ENCODE measurements around the gene ARMH4.

ARMH4 gene

GRCh38 chr14:58152014-58152857, at the start of gene ARMH4:
TSS of gene ARMH4 (minus strand) at chr14:58152213. CDS start at chr14:58139358, 12,855 bp downstream.
- DNase-seq = peak; percentile 85

- no peak for DNase-seq
Observed at GRCh38 chr14:58200846-58201245, 48.8 kb upstream of the ARMH4 start.

- no peak for DNase-seq
Observed at GRCh38 chr14:58200480-58200841, 48.4 kb upstream of the ARMH4 start.

- peak; percentile 86 for DNase-seq
Observed at GRCh38 chr14:58199726-58200479, 47.9 kb upstream of the ARMH4 start, which contains the start of gene ACTR10. TSS of gene ACTR10 (plus strand) at chr14:58200149. CDS start at chr14:58200218, 69 bp downstream.

GRCh38 chr14:58198086-58198485, 46.1 kb upstream of the ARMH4 start:
- DNase-seq = no peak

GRCh38 chr14:58196198-58196597, 44.2 kb upstream of the ARMH4 start:
- DNase-seq = no peak

- DNase-seq = no peak
Observed at GRCh38 chr14:58193542-58193941, 41.5 kb upstream of the ARMH4 start.

- no peak for DNase-seq
Observed at GRCh38 chr14:58191763-58192601, 40.0 kb upstream of the ARMH4 start.

- no peak for DNase-seq
Observed at GRCh38 chr14:58189176-58189575, 37.2 kb upstream of the ARMH4 start.

GRCh38 chr14:58177125-58177524, 25.1 kb upstream of the ARMH4 start:
- no peak for DNase-seq

GRCh38 chr14:58171090-58171489, 19.1 kb upstream of the ARMH4 start:
- peak; percentile 52 for DNase-seq

GRCh38 chr14:58167891-58168290, 15.9 kb upstream of the ARMH4 start:
- no peak for DNase-seq

GRCh38 chr14:58167057-58167456, 15.0 kb upstream of the ARMH4 start:
- DNase-seq = no peak

GRCh38 chr14:58166005-58166983, 14.3 kb upstream of the ARMH4 start:
- peak; percentile 35 for DNase-seq

- no peak for DNase-seq
Observed at GRCh38 chr14:58160561-58160960, 8.5 kb upstream of the ARMH4 start.

GRCh38 chr14:58151133-58152013, 640 bp downstream of the ARMH4 start:
- peak; percentile 44 for DNase-seq

GRCh38 chr14:58150243-58150805, 1.7 kb downstream of the ARMH4 start:
- peak; percentile 55 for DNase-seq

- no peak for DNase-seq
Observed at GRCh38 chr14:58149196-58149595, 2.8 kb downstream of the ARMH4 start.

GRCh38 chr14:58146399-58146798, 5.6 kb downstream of the ARMH4 start:
- DNase-seq = peak; percentile 93

- peak; percentile 91 for DNase-seq
Observed at GRCh38 chr14:58145936-58146335, 6.1 kb downstream of the ARMH4 start.
